Frontal cortex (tissue), 4 donors: ENCODE measurements around the gene CYTL1. TPM values are rescaled to one million over a fixed set of nuclear protein-coding genes. Genes with fewer than 3 reads are reported as not detected.
"Not testable (repeated sequence)": the region's sequence is repeated elsewhere in the genome, so short reads cannot be mapped to it uniquely, and the experiment has no call there.

Source experiments
- DNase-seq, 2 donors: peaks; one replicate each; pipeline ENCODE4 v3.0.0; 2012; ENCODE audit warnings: low spot score in 2 of 2
- FAIRE-seq: peaks from 2 replicates; lab custom pipeline; 2012; peaks lifted over from hg19 to GRCh38; lab: Jason Lieb, UNC
- total RNA-seq: library from RNA; depleted of rRNA; stranded (reverse); fragments of >200 nt; gene quantifications from one replicate; pipeline ENCODE4 v1.2.3, GENCODE V29; 2014
- donor health status: control.
- donor health status: control.
- donor health status: control.

CYTL1 gene
- total RNA-seq, 1 donor from 2014 or later: 0.82 TPM

- no peak for DNase-seq
- no peak for FAIRE-seq
These were observed 14.8 kb downstream of the CYTL1 start for GRCh38 chr4:5004496-5004895.

- DNase-seq (no peak), FAIRE-seq (no peak)
These were observed 15.3 kb downstream of the CYTL1 start for GRCh38 chr4:5003918-5004317.

- DNase-seq (no peak), FAIRE-seq (no peak)
These were observed 15.8 kb downstream of the CYTL1 start for GRCh38 chr4:5003372-5003857.

- not testable (repeated sequence) for FAIRE-seq, DNase-seq
These were observed 17.6 kb downstream of the CYTL1 start for GRCh38 chr4:5001641-5002040.

- DNase-seq, FAIRE-seq: not testable (repeated sequence)
These were observed 22.3 kb downstream of the CYTL1 start for GRCh38 chr4:4996935-4997334.

GRCh38 chr4:4995908-4996265 lies 23.4 kb downstream of the CYTL1 start:
- FAIRE-seq: no peak
- no peak for DNase-seq

GRCh38 chr4:4995103-4995907 lies 24.0 kb downstream of the CYTL1 start:
- DNase-seq: peak; percentile 41 to 72
- no peak for FAIRE-seq

GRCh38 chr4:4994312-4995097 lies 24.8 kb downstream of the CYTL1 start:
- no peak for DNase-seq
- FAIRE-seq: no peak

- DNase-seq (no peak), FAIRE-seq (no peak)
These were observed 26.4 kb downstream of the CYTL1 start for GRCh38 chr4:4992833-4993232.

- DNase-seq: no peak
- no peak for FAIRE-seq
These were observed 27.6 kb downstream of the CYTL1 start for GRCh38 chr4:4991541-4992099.

- FAIRE-seq: no peak
These were observed 28.3 kb downstream of the CYTL1 start for GRCh38 chr4:4990857-4991540.

GRCh38 chr4:4990329-4990728 lies 28.9 kb downstream of the CYTL1 start:
- FAIRE-seq (no peak), DNase-seq (no peak)

More at GRCh38 chr4:4990857-4991540, 28.3 kb downstream of the CYTL1 start:
- peak in 1 of 2 donors; percentile 47 for DNase-seq

- FAIRE-seq (no peak), DNase-seq (no peak)
These were observed 30.1 kb downstream of the CYTL1 start for GRCh38 chr4:4989083-4989622.

- DNase-seq (no peak), FAIRE-seq (no peak)
These were observed 31.6 kb downstream of the CYTL1 start for GRCh38 chr4:4987656-4988055.

- DNase-seq: no peak
- FAIRE-seq: no peak
These were observed 32.4 kb downstream of the CYTL1 start for GRCh38 chr4:4986841-4987240.

- DNase-seq (no peak), FAIRE-seq (no peak)
These were observed 33.4 kb downstream of the CYTL1 start for GRCh38 chr4:4985844-4986243.

GRCh38 chr4:4985036-4985435 lies 34.2 kb downstream of the CYTL1 start:
- DNase-seq (no peak), FAIRE-seq (no peak)

- FAIRE-seq: no peak
These were observed 35.1 kb downstream of the CYTL1 start for GRCh38 chr4:4984186-4984585.

GRCh38 chr4:4981827-4982226 lies 37.4 kb downstream of the CYTL1 start:
- no peak for FAIRE-seq
- no peak for DNase-seq

More at GRCh38 chr4:4984186-4984585, 35.1 kb downstream of the CYTL1 start:
- no peak for DNase-seq

GRCh38 chr4:4981427-4981826 lies 37.8 kb downstream of the CYTL1 start:
- DNase-seq: no peak
- no peak for FAIRE-seq
